Esophagus muscularis mucosa (tissue), 4 donors: ENCODE results near the gene RTN3. TPM values are rescaled to one million over a fixed set of nuclear protein-coding genes. Genes with fewer than 3 reads are reported as not detected.

Source experiments
- DNase-seq: peaks from one replicate; pipeline ENCODE4 v3.0.0-alpha.2; 2017; ENCODE audit errors: extremely low spot score
- H3K27ac ChIP-seq, 4 donors: fragments of 200-600 bp; sonication (generic); replicated peaks in 1 of 4; 1 replicate in 3 of 4; 2 replicates in 1 of 4; pipeline ENCODE4 v1.5.1; 2016 to 2019; ENCODE audit warnings: mild to moderate bottlenecking in 1 of 4
- H3K27me3 ChIP-seq, 4 donors: fragments of 200-600 bp; sonication (generic); one replicate each; pipeline versions ENCODE4 v1.5.1 to v1.6.0; 2016 to 2019
- H3K36me3 ChIP-seq, 4 donors: fragments of 200-600 bp; sonication (generic); one replicate each; pipeline ENCODE4 v1.5.1; 2016 to 2019
- H3K4me1 ChIP-seq, 4 donors: fragments of 200-600 bp; sonication (generic); one replicate each; pipeline ENCODE4 v1.5.1; 2016 to 2019
- H3K4me3 ChIP-seq, 4 donors: fragments of 200-600 bp; sonication (generic); 1 replicate in 2 of 4; 2 replicates in 2 of 4; pipeline ENCODE4 v1.5.1; 2016 to 2019; ENCODE audit warnings: mild to moderate bottlenecking in 4 of 4, moderate library complexity in 1 of 4
- H3K9me3 ChIP-seq, 4 donors: fragments of 200-600 bp; sonication (generic); 1 replicate in 3 of 4; 2 replicates in 1 of 4; pipeline ENCODE4 v1.5.1; 2016 to 2019
- EP300 ChIP-seq: sonication (generic); formaldehyde crosslinking; IDR thresholded peaks from one replicate; pipeline ENCODE4 v1.6.1; 2017; ENCODE audit warnings: antibody characterized with exemption
- POLR2A ChIP-seq: fragments of 450-650 bp; IDR thresholded peaks from one replicate; pipeline ENCODE4 v1.6.1; 2017; ENCODE audit warnings: antibody characterized with exemption, moderate library complexity, mild to moderate bottlenecking, low read depth
- POLR2AphosphoS5 ChIP-seq, 2 donors: sonication (generic); formaldehyde crosslinking; IDR thresholded peaks; one replicate each; pipeline ENCODE4 v1.6.1; 2017; ENCODE audit warnings: antibody characterized with exemption in 2 of 2
- WGBS: methylation state at CpG from one replicate; pipeline ENCODE4 v1.1.5; 2018; 5-methylcytosine and 5-hydroxymethylcytosine counted together
- intact Hi-C: fragments of 100-400 bp; cut with DNase I; formaldehyde crosslinking; loops from one replicate; pipeline ENCODE4 v1.15.1; 2023
- total RNA-seq, 4 donors: library from RNA; depleted of rRNA; stranded (reverse); fragments of >200 nt; gene quantifications; one replicate each; pipeline versions ENCODE4 v1.1.0 to v1.2.1, GENCODE V29; 2016
- TF ChIP-seq, protein P1 (sequence below), 3 experiments: fragments of 200-600 bp in 2 of 3; fragments of 450-650 bp in 1 of 3; sonication (generic) in 2 of 3; IDR thresholded peaks; one replicate each; pipeline ENCODE4 v1.5.1; 2017 to 2019; ENCODE audit warnings: antibody characterized with exemption in 3 of 3, mild to moderate bottlenecking in 2 of 3, moderate library complexity in 1 of 3

RTN3 gene
- total RNA-seq, 4 donors from 2014 or later: 79.5 to 97.4 (median 87.1) TPM

GRCh38 chr11:63760487-63761079 lies 79.3 kb downstream of the RTN3 start:
- no peak overlapping the region for H3K4me3 ChIP-seq
- no peak for TF ChIP-seq POLR2A
- peaks cover 30 to 46% (median 43%) of the 10 kb centered on the region in 4 donors for H3K4me1 ChIP-seq
- WGBS: 74% methylated on average over 5 of the region's 5 CpGs
- no peak for DNase-seq
- H3K36me3 ChIP-seq: peaks cover 0 to 59% (median 35%) of the 10 kb centered on the region in 4 donors
- no peaks in the 10 kb centered on the region for H3K27me3 ChIP-seq
- intact Hi-C loops: loop anchor here (10.0 kb wide), 1 partner anchor 394 kb away; no protein-coding TSS in a partner anchor
- H3K9me3 ChIP-seq: no peaks in the 10 kb centered on the region
- no peak overlapping the region for H3K27ac ChIP-seq

- no peaks in the 10 kb centered on the region for H3K27me3 ChIP-seq
- TF ChIP-seq EP300 (no peak), POLR2AphosphoS5 (IDR thresholded peaks at IDR 0.05) (no peak), POLR2A (no peak)
- TF ChIP-seq, protein P1, sequence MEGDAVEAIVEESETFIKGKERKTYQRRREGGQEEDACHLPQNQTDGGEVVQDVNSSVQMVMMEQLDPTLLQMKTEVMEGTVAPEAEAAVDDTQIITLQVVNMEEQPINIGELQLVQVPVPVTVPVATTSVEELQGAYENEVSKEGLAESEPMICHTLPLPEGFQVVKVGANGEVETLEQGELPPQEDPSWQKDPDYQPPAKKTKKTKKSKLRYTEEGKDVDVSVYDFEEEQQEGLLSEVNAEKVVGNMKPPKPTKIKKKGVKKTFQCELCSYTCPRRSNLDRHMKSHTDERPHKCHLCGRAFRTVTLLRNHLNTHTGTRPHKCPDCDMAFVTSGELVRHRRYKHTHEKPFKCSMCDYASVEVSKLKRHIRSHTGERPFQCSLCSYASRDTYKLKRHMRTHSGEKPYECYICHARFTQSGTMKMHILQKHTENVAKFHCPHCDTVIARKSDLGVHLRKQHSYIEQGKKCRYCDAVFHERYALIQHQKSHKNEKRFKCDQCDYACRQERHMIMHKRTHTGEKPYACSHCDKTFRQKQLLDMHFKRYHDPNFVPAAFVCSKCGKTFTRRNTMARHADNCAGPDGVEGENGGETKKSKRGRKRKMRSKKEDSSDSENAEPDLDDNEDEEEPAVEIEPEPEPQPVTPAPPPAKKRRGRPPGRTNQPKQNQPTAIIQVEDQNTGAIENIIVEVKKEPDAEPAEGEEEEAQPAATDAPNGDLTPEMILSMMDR (IDR thresholded peaks at IDR 0.05): no peak
- peaks cover 0 to 60% (median 35%) of the 10 kb centered on the region in 4 donors for H3K36me3 ChIP-seq
- WGBS: 72% methylated on average over 8 of the region's 10 CpGs
- no peak for DNase-seq
- H3K9me3 ChIP-seq: no peaks in the 10 kb centered on the region
- no peak overlapping the region for H3K4me3 ChIP-seq
- peak overlapping the region in 3 of 4 donors; percentile 19 to 93 (median 92) for H3K27ac ChIP-seq
- peaks cover 34 to 52% (median 49%) of the 10 kb centered on the region in 4 donors for H3K4me1 ChIP-seq
- intact Hi-C loops: loop anchor here (10.0 kb wide), 1 partner anchor 394 kb away; no protein-coding TSS in a partner anchor
These were observed 79.9 kb downstream of the RTN3 start for GRCh38 chr11:63761188-63761587.

- no peaks in the 10 kb centered on the region for H3K27me3 ChIP-seq
- H3K4me1 ChIP-seq: peaks cover 42 to 61% (median 58%) of the 10 kb centered on the region in 4 donors
- H3K36me3 ChIP-seq: peaks cover 0 to 51% (median 26%) of the 10 kb centered on the region in 4 donors
- peak overlapping the region; percentile 86 to 93 (median 92) for H3K27ac ChIP-seq
- intact Hi-C loops: loop anchor here (10.0 kb wide), 1 partner anchor 393 kb away; no protein-coding TSS in a partner anchor
- WGBS: 37% methylated on average over 33 of the region's 34 CpGs
- H3K4me3 ChIP-seq: peak overlapping the region; percentile 57 to 67 (median 65)
- H3K9me3 ChIP-seq: no peaks in the 10 kb centered on the region
- TF ChIP-seq POLR2A: no peak
- no peak for TF ChIP-seq POLR2AphosphoS5 (IDR thresholded peaks at IDR 0.05)
- TF ChIP-seq, protein P1 (IDR thresholded peaks at IDR 0.05): no peak
- TF ChIP-seq EP300: no peak
- DNase-seq: no peak
These were observed 80.8 kb downstream of the RTN3 start for GRCh38 chr11:63761931-63762653.

DNA sequence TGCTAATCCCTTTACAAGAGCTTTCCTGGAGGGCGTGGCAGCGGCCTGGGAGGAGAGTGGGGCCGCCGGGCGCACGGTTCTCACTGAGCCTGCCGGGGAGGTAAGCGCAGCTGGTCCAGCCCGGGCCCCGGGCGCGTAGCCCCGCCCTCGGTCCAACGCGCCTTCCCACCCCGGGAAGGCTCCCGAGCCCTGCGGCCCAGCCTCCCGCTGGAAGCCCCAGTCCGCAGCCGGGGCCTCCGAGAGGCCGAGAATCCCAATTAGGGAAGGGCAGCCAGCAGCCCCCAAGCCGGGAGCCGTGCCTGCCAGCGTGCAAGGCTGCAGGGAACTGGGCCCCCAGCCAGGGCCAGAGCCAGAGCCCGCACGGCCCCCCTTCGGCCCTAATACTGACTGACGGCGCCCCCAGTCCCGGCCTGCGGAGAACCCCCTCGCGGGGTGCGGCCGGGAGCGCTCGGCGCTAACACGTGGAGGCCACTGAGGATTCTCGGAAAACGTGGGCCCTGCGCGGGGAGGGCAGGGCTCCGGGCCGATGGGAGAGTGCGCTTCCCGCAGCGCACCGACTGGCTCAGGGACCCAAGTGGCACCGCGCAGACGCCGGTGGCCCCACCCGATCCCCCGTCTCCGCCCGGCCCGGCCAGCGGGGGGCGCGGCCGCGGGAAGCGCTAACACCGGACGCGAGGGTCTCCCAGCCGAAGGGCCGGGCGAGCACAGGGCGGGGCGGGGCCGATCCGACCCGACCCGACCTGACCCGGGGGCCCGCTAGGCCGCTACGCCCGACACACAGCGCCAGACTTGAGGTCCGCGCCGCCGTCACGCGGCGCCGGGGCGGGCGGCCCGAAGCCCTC lies 81.6 kb downstream of the RTN3 start:
- Histone ChIP-seq H3K27ac (peak overlapping the region; percentile 86 to 93 (median 92)), H3K9me3 (no peaks in the 10 kb centered on the region), H3K4me3 (peak overlapping the region; percentile 57 to 67 (median 65)), H3K36me3 (peaks cover 0 to 45% (median 20%) of the 10 kb centered on the region in 4 donors), H3K4me1 (peaks cover 45 to 63% (median 61%) of the 10 kb centered on the region in 4 donors), H3K27me3 (no peaks in the 10 kb centered on the region)
- WGBS: 25% methylated on average over 15 of the region's 96 CpGs
- TF ChIP-seq, protein P1 (IDR thresholded peaks at IDR 0.05): peak in 1 of 3 experiments; percentile 15
- no peak for TF ChIP-seq POLR2A
- intact Hi-C loops: loop anchor here (10.0 kb wide), 1 partner anchor 392 kb away; no protein-coding TSS in a partner anchor
- DNase-seq: no peak
